ENCODE measurements around the gene OR8G5. TPM values are rescaled to one million over a fixed set of nuclear protein-coding genes. Genes with fewer than 3 reads are reported as not detected.

The OR8G5 gene
- total RNA-seq, 2 donors from 2014 or later: 0.18 TPM; not detected in 1

GRCh38 chr11:124285610-124286344 is 29.6 kb downstream of the OR8G5 start:
- Mint-ChIP-seq H3K27ac (no peak overlapping the region), H3K36me3 (ENCODE audit: low read depth) (no peaks in the 10 kb centered on the region), H3K4me1 (no peaks in the 10 kb centered on the region), H3K9me3 (peaks cover 47% of the 10 kb centered on the region), H3K27me3 (ENCODE audit: insufficient read depth) (no peaks in the 10 kb centered on the region), H3K4me3 (no peak overlapping the region)
- H3K9ac ChIP-seq (ENCODE audit: extremely low read depth, low read length, poor library complexity, severe bottlenecking): no peak overlapping the region
- TF ChIP-seq CTCF (conservative IDR thresholded peaks at IDR 0.05): no peak
- H3K9me3 ChIP-seq (ENCODE audit: control insufficient read depth, low read length): peaks cover 7% of the 10 kb centered on the region
- no peak overlapping the region for H3K4me3 ChIP-seq (ENCODE audit: low read length)
- H3K27ac ChIP-seq (ENCODE audit: low read depth, low read length): no peak overlapping the region
- no peaks in the 10 kb centered on the region for H3K36me3 ChIP-seq (ENCODE audit: control insufficient read depth, insufficient read depth, low read length)
- H3K4me1 ChIP-seq (ENCODE audit: control insufficient read depth, insufficient read depth, low read length): no peaks in the 10 kb centered on the region
- no peaks in the 10 kb centered on the region for H3K27me3 ChIP-seq (ENCODE audit: control insufficient read depth, insufficient read depth, low read length, poor library complexity, severe bottlenecking)
- no peak for DNase-seq
- WGBS, 2 experiments (ENCODE audit: insufficient coverage in 1 of 2, insufficient read length in 1 of 2): 63 to 81% methylated on average over 1 to 2 of the region's 3 CpGs

- no peaks in the 10 kb centered on the region for H3K36me3 Mint-ChIP-seq (ENCODE audit: low read depth)
- H3K9me3 Mint-ChIP-seq: peaks cover 7% of the 10 kb centered on the region
- H3K27me3 Mint-ChIP-seq (ENCODE audit: insufficient read depth): peaks cover 2% of the 10 kb centered on the region
- H3K27me3 ChIP-seq (ENCODE audit: control insufficient read depth, insufficient read depth, low read length, poor library complexity, severe bottlenecking): no peaks in the 10 kb centered on the region
- H3K4me3 Mint-ChIP-seq: no peak overlapping the region
- H3K4me1 Mint-ChIP-seq: no peaks in the 10 kb centered on the region
- no peak for TF ChIP-seq CTCF (conservative IDR thresholded peaks at IDR 0.05)
- no peak overlapping the region for H3K4me3 ChIP-seq (ENCODE audit: low read length)
- H3K9ac ChIP-seq (ENCODE audit: extremely low read depth, low read length, poor library complexity, severe bottlenecking): no peak overlapping the region
- DNase-seq: no peak
- no peaks in the 10 kb centered on the region for H3K9me3 ChIP-seq (ENCODE audit: control insufficient read depth, low read length)
- no peaks in the 10 kb centered on the region for H3K36me3 ChIP-seq (ENCODE audit: control insufficient read depth, insufficient read depth, low read length)
- no peak overlapping the region for H3K27ac ChIP-seq (ENCODE audit: low read depth, low read length)
- no peaks in the 10 kb centered on the region for H3K4me1 ChIP-seq (ENCODE audit: control insufficient read depth, insufficient read depth, low read length)
- H3K27ac Mint-ChIP-seq: no peak overlapping the region
- 86 to 90% methylated on average over 1 of the region's 1 CpG for whole genome bisulfite sequencing, 2 experiments (ENCODE audit: insufficient coverage in 1 of 2, insufficient read length in 1 of 2)
Observed at GRCh38 chr11:124294687-124295086, 38.5 kb downstream of the OR8G5 start.

GRCh38 chr11:124296016-124296415 is 39.8 kb downstream of the OR8G5 start:
- Histone ChIP-seq H3K27ac (ENCODE audit: low read depth, low read length) (no peak overlapping the region), H3K36me3 (ENCODE audit: control insufficient read depth, insufficient read depth, low read length) (no peaks in the 10 kb centered on the region), H3K4me1 (ENCODE audit: control insufficient read depth, insufficient read depth, low read length) (no peaks in the 10 kb centered on the region), H3K9ac (ENCODE audit: extremely low read depth, low read length, poor library complexity, severe bottlenecking) (no peak overlapping the region), H3K4me3 (ENCODE audit: low read length) (no peak overlapping the region), H3K9me3 (ENCODE audit: control insufficient read depth, low read length) (no peaks in the 10 kb centered on the region), H3K27me3 (ENCODE audit: control insufficient read depth, insufficient read depth, low read length, poor library complexity, severe bottlenecking) (no peaks in the 10 kb centered on the region)
- DNase-seq: no peak
- H3K27ac Mint-ChIP-seq: no peak overlapping the region
- H3K9me3 Mint-ChIP-seq: no peaks in the 10 kb centered on the region
- no peaks in the 10 kb centered on the region for H3K4me1 Mint-ChIP-seq
- no peak for TF ChIP-seq CTCF (conservative IDR thresholded peaks at IDR 0.05)
- peaks cover 2% of the 10 kb centered on the region for H3K27me3 Mint-ChIP-seq (ENCODE audit: insufficient read depth)
- no peaks in the 10 kb centered on the region for H3K36me3 Mint-ChIP-seq (ENCODE audit: low read depth)
- H3K4me3 Mint-ChIP-seq: no peak overlapping the region

All from endodermal cell (in vitro differentiated cells).